GM13977 (cell line): ENCODE data around the gene IPO11.

Experiments used
- DNase-seq: peaks from one replicate; pipeline ENCODE4 v3.0.0; 2012; ENCODE audit warnings: low spot score
- in situ Hi-C: fragments of 300-500 bp; cut with MboI; formaldehyde crosslinking; loops from one replicate; pipeline ENCODE4 v1.12.0; 2022; ENCODE audit warnings: low sequenced_read_pairs, low pct_unique_long_range_greater_than_20kb, mixed read lengths, inconsistent platforms; ENCODE audit not compliant: unreplicated experiment
- TF ChIP-seq, protein P1 (sequence below): IDR thresholded peaks from 2 replicates; pipeline ENCODE4 v1.5.1; 2012; ENCODE audit warnings: mild to moderate bottlenecking, control low read depth; ENCODE audit not compliant: insufficient read depth; ENCODE audit errors: extremely low read depth, missing control alignments

Gene IPO11

DNA sequence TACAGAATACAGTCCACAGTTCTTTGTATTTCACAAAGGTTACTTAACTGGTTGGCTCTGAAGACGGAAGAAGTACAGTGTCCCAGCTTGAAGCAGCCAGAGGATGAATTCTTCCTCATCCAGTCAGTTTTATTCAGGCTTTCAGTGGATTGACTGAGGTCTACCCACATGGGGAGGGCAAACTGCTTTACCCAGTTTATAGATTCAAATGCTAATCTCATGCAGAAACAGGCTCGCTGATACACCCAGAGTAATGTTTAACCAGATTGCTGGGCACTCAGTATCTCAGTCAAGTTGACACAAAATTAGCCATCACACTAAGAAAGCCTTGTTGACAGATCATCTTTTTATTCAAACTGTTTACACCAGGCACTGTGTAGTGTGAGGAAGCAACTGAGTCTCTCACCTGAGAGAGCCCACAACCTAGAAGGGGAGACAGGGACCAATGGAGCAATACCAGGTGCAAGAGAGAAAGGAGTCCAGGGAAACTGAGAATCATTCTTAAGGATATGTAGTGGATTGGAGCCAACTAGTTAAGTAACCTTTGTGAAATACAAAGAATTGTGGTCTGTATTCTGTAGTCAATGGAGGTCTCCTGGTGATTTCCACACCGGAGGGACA lies 181.9 kb downstream of the IPO11 start:
- DNase-seq, result no peak
- TF ChIP-seq, protein P1, sequence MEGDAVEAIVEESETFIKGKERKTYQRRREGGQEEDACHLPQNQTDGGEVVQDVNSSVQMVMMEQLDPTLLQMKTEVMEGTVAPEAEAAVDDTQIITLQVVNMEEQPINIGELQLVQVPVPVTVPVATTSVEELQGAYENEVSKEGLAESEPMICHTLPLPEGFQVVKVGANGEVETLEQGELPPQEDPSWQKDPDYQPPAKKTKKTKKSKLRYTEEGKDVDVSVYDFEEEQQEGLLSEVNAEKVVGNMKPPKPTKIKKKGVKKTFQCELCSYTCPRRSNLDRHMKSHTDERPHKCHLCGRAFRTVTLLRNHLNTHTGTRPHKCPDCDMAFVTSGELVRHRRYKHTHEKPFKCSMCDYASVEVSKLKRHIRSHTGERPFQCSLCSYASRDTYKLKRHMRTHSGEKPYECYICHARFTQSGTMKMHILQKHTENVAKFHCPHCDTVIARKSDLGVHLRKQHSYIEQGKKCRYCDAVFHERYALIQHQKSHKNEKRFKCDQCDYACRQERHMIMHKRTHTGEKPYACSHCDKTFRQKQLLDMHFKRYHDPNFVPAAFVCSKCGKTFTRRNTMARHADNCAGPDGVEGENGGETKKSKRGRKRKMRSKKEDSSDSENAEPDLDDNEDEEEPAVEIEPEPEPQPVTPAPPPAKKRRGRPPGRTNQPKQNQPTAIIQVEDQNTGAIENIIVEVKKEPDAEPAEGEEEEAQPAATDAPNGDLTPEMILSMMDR, result no peak
- in situ Hi-C loops, result no loop called here

DNA sequence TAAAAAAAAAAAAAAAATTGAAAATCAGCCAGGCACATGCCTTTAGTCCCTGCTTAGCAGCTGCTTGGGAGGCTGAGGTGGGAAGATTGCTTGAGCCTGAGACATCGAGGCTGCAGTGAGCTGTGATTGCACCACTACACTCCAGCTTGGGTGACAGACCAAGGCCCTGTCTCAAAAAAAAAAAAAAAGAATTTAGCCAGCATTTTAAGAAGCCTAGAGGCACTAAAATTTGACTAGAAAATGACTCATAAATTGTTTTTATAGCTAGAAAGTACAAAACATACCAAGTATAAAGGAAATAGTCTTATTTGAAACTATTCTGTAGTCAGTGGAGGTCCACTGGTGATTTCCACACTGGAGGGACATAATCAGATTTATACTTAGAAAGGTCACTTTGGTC lies 183.5 kb downstream of the IPO11 start:
- TF ChIP-seq, protein P1, result no peak
- in situ Hi-C loops, result no loop called here
- no peak for DNase-seq

DNA sequence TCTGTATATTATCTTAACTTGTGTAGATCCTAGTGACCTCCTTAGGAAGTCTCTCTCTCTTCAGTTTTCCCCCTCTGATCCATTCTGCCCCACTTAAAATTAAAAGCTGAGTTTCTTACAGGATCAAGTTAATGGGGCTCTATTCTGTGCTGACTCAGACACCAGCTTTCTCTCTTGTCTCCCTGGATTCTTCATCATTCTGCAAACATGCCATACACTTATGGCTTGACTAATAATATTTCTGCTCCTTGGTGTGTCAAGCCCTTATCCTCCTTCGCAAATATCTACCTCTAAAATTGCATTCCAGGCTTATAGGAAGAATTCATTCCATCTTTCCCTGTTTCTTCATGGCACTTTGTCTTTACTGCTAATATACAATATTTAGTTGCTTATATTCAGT lies 184.1 kb downstream of the IPO11 start:
- DNase-seq, result no peak
- in situ Hi-C loops, result no loop called here
- TF ChIP-seq, protein P1, result no peak

DNA sequence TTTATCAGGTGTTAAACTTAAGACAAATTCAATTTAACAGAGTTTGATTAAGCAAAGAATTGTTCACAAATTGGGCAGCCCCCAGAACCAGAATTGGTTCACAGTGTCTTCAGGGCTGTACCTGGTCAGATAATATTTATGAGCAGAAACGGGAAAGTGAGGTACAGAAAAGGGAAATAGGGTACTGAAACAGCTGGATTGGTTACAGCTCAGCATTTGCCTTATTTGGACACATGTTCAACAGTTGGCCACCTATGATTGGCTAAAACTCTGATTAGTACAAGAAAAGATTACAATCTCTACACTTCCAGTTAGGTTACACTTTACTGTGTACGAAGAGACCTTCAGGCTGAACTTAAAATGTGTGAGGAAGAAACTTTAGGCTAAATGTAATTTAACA lies 184.8 kb downstream of the IPO11 start:
- TF ChIP-seq, protein P1, result no peak
- no peak for DNase-seq
- in situ Hi-C loops, result no loop called here

DNA sequence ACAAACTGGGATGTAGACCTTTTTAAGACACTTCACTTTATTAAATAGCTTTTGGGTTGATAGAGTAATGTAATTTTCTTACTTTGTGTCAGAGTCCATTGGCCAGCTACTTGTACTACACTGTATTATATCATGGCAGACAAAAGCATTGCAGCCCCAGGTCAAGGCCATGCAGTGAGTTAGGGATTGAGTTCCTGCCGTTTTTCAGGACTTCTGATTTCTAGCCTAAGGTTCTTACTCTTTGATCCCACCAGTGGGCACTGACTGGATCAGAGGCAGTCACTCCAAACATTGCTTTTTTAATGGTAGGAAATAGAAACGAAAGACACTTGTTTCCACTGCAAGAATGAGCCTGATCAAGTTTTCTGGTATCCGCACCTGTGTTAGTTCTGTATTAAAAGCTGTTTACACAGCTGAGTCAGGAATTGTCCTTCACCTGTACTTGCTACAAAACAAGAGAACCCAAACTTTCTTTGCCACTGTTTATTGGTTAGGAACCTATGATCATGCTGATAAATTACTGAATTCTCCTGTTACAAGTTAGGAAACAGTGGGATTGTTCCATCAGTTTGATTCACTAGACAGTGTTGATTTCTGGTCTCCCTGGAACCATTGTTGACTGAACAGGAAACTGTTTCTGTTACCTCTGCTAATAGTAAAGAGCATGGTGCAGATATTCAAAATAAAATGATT lies 188.1 kb downstream of the IPO11 start:
- no peak for DNase-seq
- TF ChIP-seq, protein P1, result no peak
- in situ Hi-C loops, result no loop called here

DNA sequence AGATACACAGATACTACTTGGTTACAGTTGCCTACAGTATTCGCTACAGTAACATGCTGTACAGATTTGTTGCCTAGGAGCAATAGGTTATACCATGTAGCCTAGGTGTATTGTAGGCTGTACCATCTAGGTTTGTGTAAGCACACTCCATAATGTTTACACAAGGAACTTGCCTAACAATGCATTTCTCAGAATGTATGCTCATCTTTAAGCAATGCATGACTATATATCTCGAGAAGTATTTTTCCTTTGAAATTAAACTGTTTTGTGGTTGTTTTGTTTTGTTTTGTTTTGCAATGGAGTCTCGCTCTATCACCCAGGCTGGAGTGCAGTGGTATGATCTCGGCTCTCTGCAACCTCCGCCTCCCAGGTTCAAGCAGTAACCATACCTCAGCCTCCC lies 191.4 kb downstream of the IPO11 start:
- in situ Hi-C loops, result no loop called here
- TF ChIP-seq, protein P1, result no peak
- DNase-seq, result no peak
